HL-60 (cell line): Measurements from ENCODE around the gene AKAP7.

Experiments used
- GABPA ChIP-seq: IDR thresholded peaks from 2 replicates; pipeline ENCODE4 v1.6.1; 2012; ENCODE audit warnings: low read depth
- POLR2AphosphoS5 ChIP-seq: IDR thresholded peaks from 2 replicates; pipeline ENCODE4 v1.6.1; 2012; ENCODE audit warnings: low read depth
- TF ChIP-seq, protein P1 (sequence below): IDR thresholded peaks from one replicate; pipeline ENCODE4 v1.5.1; 2011; ENCODE audit warnings: low read length, control low read depth, inconsistent platforms; ENCODE audit not compliant: insufficient read depth

DNA sequence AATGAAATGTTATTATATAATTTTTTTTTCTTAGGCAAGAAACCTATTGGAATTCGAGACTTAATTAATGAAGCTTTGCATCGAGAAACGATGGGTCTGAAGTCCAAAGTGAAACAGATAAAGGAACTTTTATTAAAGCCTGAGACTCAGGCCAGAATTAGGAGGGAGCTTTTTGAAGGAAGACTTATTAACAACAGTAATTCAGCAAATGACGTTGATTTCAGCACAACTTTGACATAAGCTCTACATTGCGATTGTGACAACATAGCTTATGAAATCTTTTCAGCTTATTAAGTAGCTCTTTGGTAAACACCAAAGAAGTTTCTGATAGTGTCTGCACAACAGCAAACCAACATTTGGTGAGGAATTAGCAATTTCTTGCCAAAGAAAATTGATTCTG, 147.1 kb downstream of the AKAP7 start:
- TF ChIP-seq, protein P1, sequence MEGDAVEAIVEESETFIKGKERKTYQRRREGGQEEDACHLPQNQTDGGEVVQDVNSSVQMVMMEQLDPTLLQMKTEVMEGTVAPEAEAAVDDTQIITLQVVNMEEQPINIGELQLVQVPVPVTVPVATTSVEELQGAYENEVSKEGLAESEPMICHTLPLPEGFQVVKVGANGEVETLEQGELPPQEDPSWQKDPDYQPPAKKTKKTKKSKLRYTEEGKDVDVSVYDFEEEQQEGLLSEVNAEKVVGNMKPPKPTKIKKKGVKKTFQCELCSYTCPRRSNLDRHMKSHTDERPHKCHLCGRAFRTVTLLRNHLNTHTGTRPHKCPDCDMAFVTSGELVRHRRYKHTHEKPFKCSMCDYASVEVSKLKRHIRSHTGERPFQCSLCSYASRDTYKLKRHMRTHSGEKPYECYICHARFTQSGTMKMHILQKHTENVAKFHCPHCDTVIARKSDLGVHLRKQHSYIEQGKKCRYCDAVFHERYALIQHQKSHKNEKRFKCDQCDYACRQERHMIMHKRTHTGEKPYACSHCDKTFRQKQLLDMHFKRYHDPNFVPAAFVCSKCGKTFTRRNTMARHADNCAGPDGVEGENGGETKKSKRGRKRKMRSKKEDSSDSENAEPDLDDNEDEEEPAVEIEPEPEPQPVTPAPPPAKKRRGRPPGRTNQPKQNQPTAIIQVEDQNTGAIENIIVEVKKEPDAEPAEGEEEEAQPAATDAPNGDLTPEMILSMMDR, result no peak
- TF ChIP-seq GABPA (no peak), POLR2AphosphoS5 (no peak)
